Activated CD8-positive, alpha-beta T cell treated with anti-CD3 and anti-CD28 coated beads, Interleukin-2, amount 10 ng/mL, durations not matched to agents 7 days and 5 days (primary cell): ENCODE data around the gene CAMK1G. TPM values are rescaled to one million over a fixed set of nuclear protein-coding genes. Genes with fewer than 3 reads are reported as not detected.

Source experiments
- ATAC-seq: fragments of 150-1000 bp; cut with Tn5 transposase; one replicate; pipeline ENCODE4 v1.10.0; 2021; ENCODE audit warnings: moderate library complexity
- CTCF ChIA-PET: fragments of 350-600 bp; sonication (Branson Sonifier 250); formaldehyde crosslinking; loops from one replicate; lab custom pipeline; 2021; ENCODE audit warnings: antibody characterized with exemption; lab: Charles Lee
- POLR2A ChIA-PET: fragments of 350-600 bp; sonication (Branson Sonifier 250); formaldehyde crosslinking; loops from one replicate; lab custom pipeline; 2021; ENCODE audit warnings: antibody characterized with exemption; lab: Charles Lee
- DNase-seq: peaks from one replicate; pipeline ENCODE4 v3.0.0-alpha.2; 2020
- H3K27ac Mint-ChIP-seq: one replicate; pipeline ENCODE4 v1.8.0; 2021; ENCODE audit warnings: mild to moderate bottlenecking, mixed read lengths
- H3K27me3 Mint-ChIP-seq: one replicate; pipeline ENCODE4 v1.8.0; 2021; ENCODE audit warnings: low read depth, mixed read lengths
- H3K36me3 Mint-ChIP-seq: one replicate; pipeline ENCODE4 v1.8.0; 2021; ENCODE audit warnings: low read depth, mixed read lengths
- H3K4me1 Mint-ChIP-seq: one replicate; pipeline ENCODE4 v1.8.0; 2021; ENCODE audit warnings: low read depth, mixed read lengths
- H3K4me3 Mint-ChIP-seq: one replicate; pipeline ENCODE4 v1.8.0; 2021; ENCODE audit warnings: mild to moderate bottlenecking, mixed read lengths
- H3K9me3 Mint-ChIP-seq: one replicate; pipeline ENCODE4 v1.8.0; 2022; ENCODE audit warnings: mixed read lengths; ENCODE audit not compliant: insufficient read depth
- microRNA-seq: library from miRNA; unstranded; fragments of <30 nt; microRNA quantifications from one replicate; pipeline ENCODE4 v1.2.0, GENCODE V29; 2022
- total RNA-seq, 2 experiments: library from RNA; stranded (reverse); gene quantifications; one replicate each; pipeline ENCODE4 v1.2.3, GENCODE V29; 2021

The CAMK1G gene
- total RNA-seq, 2 experiments from 2014 or later = not detected

GRCh38 chr1:209659909-209660308 is 76.4 kb downstream of the CAMK1G start:
- CTCF ChIA-PET = no interaction called here
- peaks cover 6% of the 10 kb centered on the region for H3K27me3 Mint-ChIP-seq
- H3K9me3 Mint-ChIP-seq = no peaks in the 10 kb centered on the region
- H3K4me3 Mint-ChIP-seq = no peak overlapping the region
- no peak overlapping the region for H3K27ac Mint-ChIP-seq
- no peaks in the 10 kb centered on the region for H3K36me3 Mint-ChIP-seq
- ATAC-seq = no peak
- H3K4me1 Mint-ChIP-seq = peaks cover 9% of the 10 kb centered on the region
- POLR2A ChIA-PET = no interaction called here
- DNase-seq = no peak

- ATAC-seq = no peak
- CTCF ChIA-PET = interaction anchor here (0.9 kb wide), 1 partner anchor 31 kb away, joined by 4 read pairs; no protein-coding TSS in a partner anchor
- Mint-ChIP-seq H3K36me3 (no peaks in the 10 kb centered on the region), H3K4me1 (peaks cover 9% of the 10 kb centered on the region), H3K27ac (no peak overlapping the region), H3K27me3 (peaks cover 6% of the 10 kb centered on the region), H3K4me3 (no peak overlapping the region), H3K9me3 (no peaks in the 10 kb centered on the region)
- POLR2A ChIA-PET = no interaction called here
- DNase-seq = no peak
These were observed 77.6 kb downstream of the CAMK1G start for GRCh38 chr1:209661071-209661470.

DNA sequence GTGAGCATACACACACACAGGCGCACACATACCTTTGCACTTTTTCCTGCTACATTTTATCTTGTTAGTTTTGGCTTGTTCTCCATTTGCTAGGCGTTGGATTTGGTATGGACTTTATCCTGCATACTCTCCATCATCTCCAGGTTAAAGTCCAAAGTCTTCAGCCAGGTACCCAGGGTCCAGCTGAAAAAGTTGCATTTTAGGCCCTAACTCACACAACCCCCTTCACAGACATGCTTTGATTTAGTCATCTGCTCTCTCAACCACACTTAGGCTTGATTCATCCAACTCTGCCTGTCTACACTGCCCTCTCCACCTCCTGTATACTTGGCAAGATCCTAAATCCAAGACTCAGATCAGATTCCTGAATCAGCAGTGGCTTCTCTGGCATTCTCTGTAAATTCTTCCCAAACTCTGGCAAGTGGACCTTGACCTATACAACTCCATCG is 79.4 kb downstream of the CAMK1G start:
- Mint-ChIP-seq H3K36me3 (no peaks in the 10 kb centered on the region), H3K27ac (no peak overlapping the region), H3K4me3 (no peak overlapping the region), H3K9me3 (no peaks in the 10 kb centered on the region), H3K4me1 (peaks cover 9% of the 10 kb centered on the region), H3K27me3 (peaks cover 6% of the 10 kb centered on the region)
- ChIA-PET POLR2A (no interaction called here), CTCF (no interaction called here)
- ATAC-seq (no peak), DNase-seq (no peak)

Small RNA genes lying within 50 kb of the gene (microRNA-seq; reads per million reads assigned to microRNA genes)
- not detected for gene MIR4260

Other genes with a start within 250 kb of the CAMK1G start
- gene LAMB3, start 68.7 kb downstream of the CAMK1G start, total RNA-seq = under 1 TPM; 0.78 to 0.84 TPM
- not detected for gene G0S2, start 91.7 kb downstream of the CAMK1G start, total RNA-seq
- gene HSD11B1, start 121.1 kb downstream of the CAMK1G start, total RNA-seq = not detected
- 100 to 1,000 TPM; 319 to 322 TPM for gene TRAF3IP3, start 172.3 kb downstream of the CAMK1G start, total RNA-seq
- gene C1orf74, start 200.8 kb downstream of the CAMK1G start, total RNA-seq = 1 to 10 TPM; 2.5 to 2.6 TPM
- under 1 TPM; 0.16 to 0.21 TPM for gene IRF6, start 222.4 kb downstream of the CAMK1G start, total RNA-seq
- gene UTP25, start 244.3 kb downstream of the CAMK1G start, total RNA-seq = 1 to 10 TPM; 6.3 to 6.5 TPM